ENCODE data around the gene TNFRSF19. TPM values are rescaled to one million over a fixed set of nuclear protein-coding genes. Genes with fewer than 3 reads are reported as not detected.

TNFRSF19 gene
- total and polyA plus RNA-seq, 10 of the 15 experiments (the other 5 are each of a cell fraction or from before 2014, with no cell fraction given), result 16.4 to 46.2 (median 35.4) TPM

- Histone ChIP-seq H3K9ac (ENCODE audit: control insufficient read depth, insufficient read depth, low read length) (no peak overlapping the region), H3K79me2 (ENCODE audit: control insufficient read depth, insufficient read depth, low read length) (no peaks in the 10 kb centered on the region; the same call in 1 of the 2 replicates), H3K9me3 (replicated peaks; ENCODE audit: control insufficient read depth, insufficient read depth, low read length) (peaks cover 2% of the 10 kb centered on the region), H4K20me1 (ENCODE audit: control insufficient read depth, insufficient read depth) (no peaks in the 10 kb centered on the region), H3K36me3 (ENCODE audit: control insufficient read depth in 2 of 2, insufficient read depth in 2 of 2, low read length in 1 of 2) (peaks cover 0 to 3% of the 10 kb centered on the region in 2 experiments; a peak in 1 of 4 replicates), H3K4me1 (ENCODE audit: control insufficient read depth, insufficient read depth, low read length) (peaks cover 3% of the 10 kb centered on the region; the same call in 1 of the 2 replicates), H3K4me2 (ENCODE audit: control insufficient read depth, insufficient read depth) (no peak overlapping the region), H3K4me3 (no peak overlapping the region), H2AFZ (ENCODE audit: control insufficient read depth, low read depth, low read length) (no peak overlapping the region), H3K27ac (ENCODE audit: control insufficient read depth, insufficient read depth) (no peak overlapping the region), H3K27me3 (replicated peaks in 1 of 2; ENCODE audit: control insufficient read depth in 2 of 2, insufficient read depth in 2 of 2, low read length in 1 of 2) (no peaks in the 10 kb centered on the region)
- TF ChIP-seq JUND (IDR thresholded peaks at IDR 0.05; ENCODE audit: low read depth, low read length) (no peak), CBFB (IDR thresholded peaks at IDR 0.05; ENCODE audit: low read depth) (no peak), SMAD1 (IDR thresholded peaks at IDR 0.05; ENCODE audit: low read depth, partially characterized antibody) (no peak), SREBF1 (IDR thresholded peaks at IDR 0.05; ENCODE audit: low read length) (no peak)
- in situ Hi-C loops (cut with MboI), result no loop called here
- ChIA-PET SMC1A (ENCODE audit: uncharacterized antibody, unreplicated experiment) (no interaction called here), POLR2A (no interaction called here), RAD21 (ENCODE audit: unreplicated experiment) (no interaction called here), CTCF (no interaction called here)
- intact Hi-C loops (cut with micrococcal nuclease; ENCODE audit: unreplicated experiment), result no loop called here
- WGBS (ENCODE audit: insufficient coverage, insufficient replicate concordance, low lambda C conversion rate, missing lambda C conversion rate), result 2% methylated on average over 2 of the region's 2 CpGs
- DNase-seq (ENCODE audit: low read depth, low spot score) (no peak), ATAC-seq (no peak), FAIRE-seq (no peak)
- no TSS peak for BruUV-seq (replicated peaks)
These were observed 73.9 kb downstream of the TNFRSF19 start for GRCh38 chr13:23644126-23644419.

GRCh38 chr13:23644527-23645138 is 74.4 kb downstream of the TNFRSF19 start:
- peaks cover 0 to 3% of the 10 kb centered on the region in 2 experiments; a peak in 1 of 4 replicates for H3K36me3 ChIP-seq (ENCODE audit: control insufficient read depth in 2 of 2, insufficient read depth in 2 of 2, low read length in 1 of 2)
- no peaks in the 10 kb centered on the region for H3K27me3 ChIP-seq (replicated peaks in 1 of 2; ENCODE audit: control insufficient read depth in 2 of 2, insufficient read depth in 2 of 2, low read length in 1 of 2)
- intact Hi-C loops (cut with micrococcal nuclease; ENCODE audit: unreplicated experiment), result no loop called here
- FAIRE-seq, result no peak
- 60% methylated on average over 5 of the region's 5 CpGs for whole genome bisulfite sequencing (ENCODE audit: insufficient coverage, insufficient replicate concordance, low lambda C conversion rate, missing lambda C conversion rate)
- POLR2A ChIA-PET, result no interaction called here
- in situ Hi-C loops (cut with MboI), result no loop called here
- peaks cover 2% of the 10 kb centered on the region for H3K9me3 ChIP-seq (replicated peaks; ENCODE audit: control insufficient read depth, insufficient read depth, low read length)
- ATAC-seq, result no peak
- DNase-seq (ENCODE audit: low read depth, low spot score), result no peak
- H3K9ac ChIP-seq (ENCODE audit: control insufficient read depth, insufficient read depth, low read length), result no peak overlapping the region
- SMC1A ChIA-PET (ENCODE audit: uncharacterized antibody, unreplicated experiment), result no interaction called here
- CTCF ChIA-PET, result no interaction called here
- H3K79me2 ChIP-seq (ENCODE audit: control insufficient read depth, insufficient read depth, low read length), result no peaks in the 10 kb centered on the region; the same call in 1 of the 2 replicates
- H3K4me2 ChIP-seq (ENCODE audit: control insufficient read depth, insufficient read depth), result no peak overlapping the region
- no peaks in the 10 kb centered on the region for H4K20me1 ChIP-seq (ENCODE audit: control insufficient read depth, insufficient read depth)
- no TSS peak for BruUV-seq (replicated peaks)
- H3K27ac ChIP-seq (ENCODE audit: control insufficient read depth, insufficient read depth), result no peak overlapping the region; the same call in 1 of the 2 replicates
- no peak overlapping the region for H2AFZ ChIP-seq (ENCODE audit: control insufficient read depth, low read depth, low read length)
- peaks cover 3% of the 10 kb centered on the region; the same call in 1 of the 2 replicates for H3K4me1 ChIP-seq (ENCODE audit: control insufficient read depth, insufficient read depth, low read length)
- RAD21 ChIA-PET (ENCODE audit: unreplicated experiment), result no interaction called here
- no peak overlapping the region for H3K4me3 ChIP-seq
- TF ChIP-seq PRDM15 (CRISPR knock-in tag; IDR thresholded peaks at IDR 0.05) (no peak), LARP7 (IDR thresholded peaks at IDR 0.05) (no peak), BCL3 (IDR thresholded peaks at IDR 0.05; ENCODE audit: borderline replicate concordance, insufficient read depth, low read depth, low read length, poor library complexity, severe bottlenecking) (no peak), BMI1 (IDR thresholded peaks at IDR 0.05; ENCODE audit: borderline replicate concordance) (no peak), ZNF217 (IDR thresholded peaks at IDR 0.05) (no peak), USF2 (IDR thresholded peaks at IDR 0.05; ENCODE audit: borderline replicate concordance, low read depth, low read length) (no peak), NBN (IDR thresholded peaks at IDR 0.05) (no peak), JUNB (IDR thresholded peaks at IDR 0.05) (no peak)

All from GM12878 (cell line).